Ramos (cell line): ENCODE data around the gene CENPC.
"Not testable (repeated sequence)": the region's sequence is repeated elsewhere in the genome, so short reads cannot be mapped to it uniquely, and the experiment has no call there.

Experiments
- in situ Hi-C: fragments of 300-500 bp; cut with MboI; formaldehyde crosslinking; loops from one replicate; pipeline ENCODE4 v1.14.3; 2022; ENCODE audit warnings: low sequenced_read_pairs; ENCODE audit not compliant: unreplicated experiment

Gene CENPC

DNA sequence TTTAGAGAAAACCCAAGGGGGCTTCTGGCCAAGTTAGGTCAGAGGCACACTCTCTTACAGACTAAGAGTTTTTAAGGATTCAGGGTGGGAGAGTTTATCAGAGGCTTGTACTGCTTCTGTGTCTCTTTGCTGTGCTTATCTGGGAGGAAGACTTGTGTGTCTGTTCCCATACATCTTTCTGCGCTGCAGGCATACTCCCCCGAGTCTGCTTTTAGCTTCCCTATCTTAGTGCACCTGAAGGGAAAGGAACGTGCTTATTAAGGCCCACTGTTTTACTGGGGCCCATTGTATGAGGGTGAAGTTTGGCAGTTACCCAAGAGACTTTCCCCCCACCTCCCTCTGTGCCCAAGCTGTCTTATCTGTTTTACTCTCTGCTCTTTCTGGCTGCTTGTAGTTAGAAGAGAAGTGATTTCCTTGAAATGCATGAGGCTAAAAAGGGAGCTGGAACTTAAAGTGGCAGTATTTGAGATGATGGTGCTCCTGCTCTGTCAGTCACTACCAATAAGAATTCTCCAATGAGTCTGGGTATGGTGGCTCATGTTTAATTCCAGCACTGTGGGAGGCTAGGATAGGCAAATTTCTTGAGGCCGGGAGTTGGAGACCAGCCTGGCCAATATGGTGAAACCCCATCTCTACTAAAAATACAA, 7.0 kb upstream of the CENPC start:
- in situ Hi-C loops: loop anchor here (10.0 kb wide), 1 partner anchor 353 kb away; no protein-coding TSS in a partner anchor

GRCh38 chr4:67550857-67551256, 5.6 kb upstream of the CENPC start:
- in situ Hi-C loops: loop anchor here (10.0 kb wide), 1 partner anchor 354 kb away; no protein-coding TSS in a partner anchor

DNA sequence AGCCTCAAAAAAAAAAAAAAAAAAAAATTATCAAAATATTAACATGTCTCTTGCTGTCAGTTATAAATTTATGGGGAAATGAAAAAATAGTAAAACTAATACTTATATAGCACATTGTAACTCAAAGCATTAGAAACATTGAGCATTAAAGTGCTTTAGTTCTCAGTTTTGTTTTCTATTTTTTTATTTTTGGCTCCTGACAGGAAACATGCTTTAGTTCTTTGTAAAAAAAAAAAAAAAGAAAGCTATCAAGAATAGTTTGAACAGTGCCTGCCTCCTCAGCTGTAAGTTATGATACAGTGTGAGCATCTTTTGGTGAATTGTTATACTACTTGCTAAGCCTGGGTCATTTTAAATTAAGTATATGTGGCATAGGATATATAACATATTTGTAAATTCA, 5.1 kb upstream of the CENPC start:
- in situ Hi-C loops: loop anchor here (10.0 kb wide), 1 partner anchor 354 kb away; no protein-coding TSS in a partner anchor

- in situ Hi-C loops: loop anchor here (25.0 kb wide), 1 partner anchor 613 kb away; no protein-coding TSS in a partner anchor
These were observed 3.8 kb upstream of the CENPC start for GRCh38 chr4:67549123-67549522.

DNA sequence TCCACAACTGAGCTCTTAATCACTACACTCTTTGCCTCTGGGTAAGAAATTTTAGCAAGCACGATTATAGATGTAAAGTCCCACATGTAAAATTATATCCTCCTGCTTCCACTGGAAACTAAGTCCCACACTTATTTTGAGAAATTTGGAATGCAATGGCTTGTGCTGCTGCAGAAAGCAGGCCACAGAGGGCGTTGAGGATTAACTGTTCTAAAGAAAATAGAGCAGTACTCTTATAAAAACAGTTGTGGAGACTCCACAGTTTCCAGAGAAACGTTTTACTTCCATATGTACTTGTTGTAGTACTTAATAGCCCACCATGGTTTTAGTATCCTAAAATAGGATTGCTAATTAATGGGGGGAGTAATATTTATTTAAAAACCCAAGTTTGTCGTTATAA, 1.7 kb upstream of the CENPC start:
- in situ Hi-C loops: loop anchor here (25.0 kb wide), 1 partner anchor 615 kb away; no protein-coding TSS in a partner anchor

GRCh38 chr4:67546004-67546356, 677 bp upstream of the CENPC start:
- in situ Hi-C loops: loop anchor here (25.0 kb wide), 1 partner anchor 616 kb away; no protein-coding TSS in a partner anchor

GRCh38 chr4:67542076-67542475, 3.2 kb downstream of the CENPC start:
- in situ Hi-C loops: loop anchor here (25.0 kb wide), 1 partner anchor 620 kb away; no protein-coding TSS in a partner anchor

GRCh38 chr4:67539830-67540229, 5.5 kb downstream of the CENPC start:
- in situ Hi-C loops: loop anchor here (25.0 kb wide), 1 partner anchor 622 kb away; no protein-coding TSS in a partner anchor

DNA sequence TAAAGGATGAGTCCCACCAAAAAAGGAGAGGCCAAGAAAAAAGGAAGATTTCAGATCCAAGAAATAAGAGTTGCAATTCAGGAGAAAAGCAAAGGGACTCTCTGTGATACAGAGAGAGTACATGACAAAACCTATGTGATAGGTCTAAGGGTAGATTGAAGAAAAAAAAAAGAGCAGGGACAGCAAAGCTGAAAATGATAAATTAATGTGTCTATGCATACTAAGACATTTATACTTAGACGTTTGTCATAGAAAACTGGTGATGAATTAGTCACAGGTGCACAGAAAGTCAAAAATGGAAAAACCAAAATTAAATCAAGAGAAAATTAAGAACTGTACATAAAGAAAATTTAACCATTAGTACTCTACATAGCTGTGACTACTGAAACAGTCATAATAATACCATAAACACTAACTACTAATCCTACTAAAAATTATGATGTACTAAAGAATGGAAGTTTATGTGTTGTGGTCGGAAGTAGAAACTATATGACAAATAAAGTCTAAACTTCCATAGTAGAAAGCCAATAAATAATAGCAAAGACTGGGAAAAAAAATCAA, 9.9 kb downstream of the CENPC start:
- in situ Hi-C loops: loop anchor here (25.0 kb wide), 1 partner anchor 627 kb away; no protein-coding TSS in a partner anchor

DNA sequence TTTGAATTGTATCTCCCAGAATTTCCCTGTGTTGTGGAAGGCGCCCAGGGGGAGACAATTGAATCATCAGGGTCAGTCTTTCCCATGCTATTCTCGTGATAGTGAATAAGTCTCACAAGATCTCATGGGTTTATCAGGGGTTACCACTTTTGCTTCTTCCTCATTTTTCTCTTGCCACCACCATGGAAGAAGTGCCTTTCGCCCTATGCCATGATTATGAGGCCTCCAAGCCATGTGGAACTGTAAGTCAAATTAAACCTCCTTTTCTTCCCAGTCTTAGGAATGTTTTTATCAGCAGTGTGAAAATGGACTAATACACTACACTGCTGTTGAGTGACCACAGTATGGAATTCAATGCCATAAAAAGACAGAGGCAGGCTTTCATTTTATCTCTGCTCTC, 12.2 kb downstream of the CENPC start:
- in situ Hi-C loops: loop anchor here (25.0 kb wide), 1 partner anchor 629 kb away; no protein-coding TSS in a partner anchor

DNA sequence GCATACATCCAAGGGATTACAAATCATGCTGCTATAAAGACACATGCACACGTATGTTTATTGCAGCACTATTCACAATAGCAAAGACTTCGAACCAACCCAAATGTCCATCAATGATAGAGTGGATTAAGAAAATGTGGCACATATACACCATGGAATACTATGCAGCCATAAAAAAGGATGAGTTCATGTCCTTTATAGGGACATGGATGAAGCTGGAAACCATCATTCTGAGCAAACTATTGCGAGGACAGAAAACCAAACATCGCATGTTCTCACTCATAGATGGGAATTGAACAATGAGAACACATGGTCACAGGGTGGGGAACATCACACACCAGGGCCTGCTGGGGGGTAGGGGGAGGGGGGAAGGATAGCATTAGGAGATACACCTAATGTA, 12.9 kb downstream of the CENPC start:
- in situ Hi-C loops: loop anchor here (25.0 kb wide), 1 partner anchor 630 kb away; no protein-coding TSS in a partner anchor

- in situ Hi-C loops: loop anchor here (25.0 kb wide), 1 partner anchor 631 kb away; no protein-coding TSS in a partner anchor
These were observed 13.8 kb downstream of the CENPC start for GRCh38 chr4:67531379-67531962.

- in situ Hi-C loops: not testable (repeated sequence)
These were observed 21.2 kb downstream of the CENPC start for GRCh38 chr4:67524140-67524539.

DNA sequence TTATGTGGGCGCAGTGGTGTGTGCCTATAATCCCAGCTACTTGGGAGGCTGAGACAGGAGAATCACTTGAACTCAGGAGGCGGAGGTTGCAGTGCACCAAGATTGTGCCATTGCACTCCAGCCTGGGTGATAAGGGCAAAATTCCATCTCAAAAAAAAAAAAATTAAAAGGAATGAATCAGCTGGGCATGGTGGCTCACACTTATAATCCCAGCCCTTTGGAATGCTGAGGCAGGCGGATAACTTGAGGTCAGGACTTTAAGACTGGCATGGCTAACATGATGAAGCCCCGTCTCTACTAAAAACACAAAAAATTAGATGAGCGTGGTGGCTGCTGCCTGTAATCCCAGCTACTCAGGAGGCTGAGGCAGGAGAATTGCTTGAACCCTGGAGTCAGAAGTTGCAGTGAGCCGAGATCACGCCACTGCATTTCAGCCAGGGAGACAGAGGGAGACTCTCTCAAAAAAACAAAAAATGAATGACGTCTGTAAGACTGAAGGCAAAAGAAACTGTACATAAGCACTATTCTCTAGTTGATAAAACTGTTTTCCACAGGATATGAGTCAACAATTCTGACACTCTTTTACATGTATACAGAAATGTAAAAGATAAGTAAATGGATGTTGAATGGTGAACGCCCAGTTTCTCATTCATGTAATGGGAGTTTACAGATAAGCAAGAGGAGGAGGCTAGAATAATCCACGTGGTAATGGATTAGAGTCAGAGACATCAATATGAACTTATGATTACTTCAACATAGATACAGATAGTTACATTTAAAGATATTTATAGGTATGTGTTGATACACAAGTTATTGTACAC, 22.2 kb downstream of the CENPC start:
- in situ Hi-C loops: no loop called here

GRCh38 chr4:67522230-67522629, 23.1 kb downstream of the CENPC start:
- in situ Hi-C loops: no loop called here

DNA sequence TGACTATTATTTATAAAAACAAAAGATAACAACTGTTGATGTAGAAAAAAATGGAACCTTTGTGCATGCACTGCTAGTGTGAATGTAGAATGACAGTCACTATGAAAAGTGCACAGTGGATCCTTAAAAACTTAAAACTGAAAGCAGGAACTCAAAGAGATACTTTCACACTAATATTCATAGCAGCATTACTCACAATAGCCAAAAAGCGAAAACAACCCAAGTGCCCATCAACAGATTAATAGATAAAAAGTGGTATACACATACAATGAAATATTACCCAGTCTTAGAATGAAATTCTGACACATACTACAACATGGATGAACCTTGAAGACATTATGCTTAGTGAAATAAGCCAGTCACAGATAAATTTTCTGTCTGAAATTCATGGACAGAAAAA, 23.8 kb downstream of the CENPC start:
- in situ Hi-C loops: no loop called here

- in situ Hi-C loops: no loop called here
These were observed 25.2 kb downstream of the CENPC start for GRCh38 chr4:67520141-67520540.

- in situ Hi-C loops: no loop called here
These were observed 32.8 kb downstream of the CENPC start for GRCh38 chr4:67512501-67512900.

- in situ Hi-C loops: no loop called here
These were observed 44.9 kb downstream of the CENPC start for GRCh38 chr4:67500373-67500772.

DNA sequence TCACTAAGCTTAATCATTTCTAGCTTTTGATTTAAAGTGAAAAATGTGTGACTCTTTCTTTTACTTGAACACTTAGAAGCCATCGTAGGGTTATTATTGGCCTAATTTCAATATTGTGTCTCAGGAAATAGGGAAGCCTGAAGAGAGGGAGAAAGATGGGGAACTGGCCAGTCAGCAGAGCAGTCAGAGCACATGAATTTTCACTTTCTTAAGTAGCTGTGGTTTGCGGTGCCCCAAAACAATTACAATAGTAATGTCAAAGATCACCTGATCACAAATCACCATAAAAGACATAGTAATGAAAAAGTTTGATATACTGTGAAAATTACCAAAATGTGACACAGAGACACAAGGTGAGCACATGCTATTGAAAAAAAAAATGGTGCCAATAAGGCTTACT, 45.5 kb downstream of the CENPC start:
- in situ Hi-C loops: no loop called here
